ENCODE measurements around the gene PGM5. TPM values are rescaled to one million over a fixed set of nuclear protein-coding genes. Genes with fewer than 3 reads are reported as not detected.

PGM5 gene
- total and polyA plus RNA-seq, 2 experiments from 2014 or later, result 2.5 to 38.8 TPM

DNA sequence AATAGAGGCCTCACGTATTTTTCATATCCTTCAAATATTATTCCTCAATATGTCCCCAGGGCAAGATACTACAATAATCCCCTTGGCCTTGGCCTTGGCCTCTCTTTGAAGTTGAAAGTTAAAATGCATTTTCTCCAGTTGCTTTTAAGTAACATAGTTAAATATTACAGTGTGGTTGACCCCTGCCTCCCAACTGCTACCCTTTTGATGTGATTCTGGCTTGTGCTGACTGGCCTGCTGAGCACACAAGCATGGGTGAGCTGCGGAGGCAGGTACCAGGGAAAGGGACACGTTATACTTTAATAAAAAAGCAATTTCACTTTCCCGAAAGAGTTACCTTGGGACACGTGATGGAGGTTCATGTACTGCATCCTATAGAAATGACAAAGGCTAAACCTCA lies 202.1 kb downstream of the PGM5 start:
- no peak overlapping the region for H3K4me3 ChIP-seq
- no peaks in the 10 kb centered on the region for H3K9me3 ChIP-seq (ENCODE audit: low read depth)
- no peak overlapping the region for H2AFZ ChIP-seq
- no peak overlapping the region for H3K4me2 ChIP-seq
- H3K36me3 ChIP-seq (replicated peaks; ENCODE audit: insufficient read depth, low read depth), result no peaks in the 10 kb centered on the region
- no peak for DNase-seq (ENCODE audit: low spot score)
- H4K20me1 ChIP-seq (ENCODE audit: insufficient read depth, poor library complexity, severe bottlenecking), result no peaks in the 10 kb centered on the region
- H3K4me1 ChIP-seq (ENCODE audit: insufficient read depth), result peaks cover 4% of the 10 kb centered on the region
- no peaks in the 10 kb centered on the region for H3K79me2 ChIP-seq
- H3K9me2 ChIP-seq (replicated peaks; ENCODE audit: insufficient read depth), result no peaks in the 10 kb centered on the region
- WGBS (ENCODE audit: low lambda C conversion rate, missing lambda C conversion rate), result 77% methylated on average over 5 of the region's 5 CpGs
- H3K27ac ChIP-seq, result no peak overlapping the region
- peaks cover 8% of the 10 kb centered on the region for H3K27me3 ChIP-seq
- TF ChIP-seq, protein P1, sequence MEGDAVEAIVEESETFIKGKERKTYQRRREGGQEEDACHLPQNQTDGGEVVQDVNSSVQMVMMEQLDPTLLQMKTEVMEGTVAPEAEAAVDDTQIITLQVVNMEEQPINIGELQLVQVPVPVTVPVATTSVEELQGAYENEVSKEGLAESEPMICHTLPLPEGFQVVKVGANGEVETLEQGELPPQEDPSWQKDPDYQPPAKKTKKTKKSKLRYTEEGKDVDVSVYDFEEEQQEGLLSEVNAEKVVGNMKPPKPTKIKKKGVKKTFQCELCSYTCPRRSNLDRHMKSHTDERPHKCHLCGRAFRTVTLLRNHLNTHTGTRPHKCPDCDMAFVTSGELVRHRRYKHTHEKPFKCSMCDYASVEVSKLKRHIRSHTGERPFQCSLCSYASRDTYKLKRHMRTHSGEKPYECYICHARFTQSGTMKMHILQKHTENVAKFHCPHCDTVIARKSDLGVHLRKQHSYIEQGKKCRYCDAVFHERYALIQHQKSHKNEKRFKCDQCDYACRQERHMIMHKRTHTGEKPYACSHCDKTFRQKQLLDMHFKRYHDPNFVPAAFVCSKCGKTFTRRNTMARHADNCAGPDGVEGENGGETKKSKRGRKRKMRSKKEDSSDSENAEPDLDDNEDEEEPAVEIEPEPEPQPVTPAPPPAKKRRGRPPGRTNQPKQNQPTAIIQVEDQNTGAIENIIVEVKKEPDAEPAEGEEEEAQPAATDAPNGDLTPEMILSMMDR (IDR thresholded peaks at IDR 0.05; ENCODE audit: poor library complexity), result no peak
- TF ChIP-seq EZH2phosphoT487 (IDR thresholded peaks at IDR 0.05; ENCODE audit: low read depth, severe bottlenecking, unreplicated experiment) (no peak), EZH2 (IDR thresholded peaks at IDR 0.05; ENCODE audit: borderline replicate concordance) (no peak)

GRCh38 chr9:68560071-68560844 lies 203.8 kb downstream of the PGM5 start:
- Histone ChIP-seq H3K4me3 (no peak overlapping the region), H2AFZ (no peak overlapping the region), H3K36me3 (replicated peaks; ENCODE audit: insufficient read depth, low read depth) (no peaks in the 10 kb centered on the region), H3K4me1 (ENCODE audit: insufficient read depth) (peaks cover 4% of the 10 kb centered on the region), H3K79me2 (no peaks in the 10 kb centered on the region), H3K27ac (no peak overlapping the region), H3K9me3 (ENCODE audit: low read depth) (no peaks in the 10 kb centered on the region), H4K20me1 (ENCODE audit: insufficient read depth, poor library complexity, severe bottlenecking) (no peaks in the 10 kb centered on the region), H3K27me3 (peaks cover 8% of the 10 kb centered on the region), H3K9me2 (replicated peaks; ENCODE audit: insufficient read depth) (no peaks in the 10 kb centered on the region), H3K4me2 (no peak overlapping the region)
- WGBS (ENCODE audit: low lambda C conversion rate, missing lambda C conversion rate), result 54% methylated on average over 14 of the region's 14 CpGs
- TF ChIP-seq, protein P1 (IDR thresholded peaks at IDR 0.05; ENCODE audit: poor library complexity), result peak; percentile 30
- TF ChIP-seq EZH2phosphoT487 (IDR thresholded peaks at IDR 0.05; ENCODE audit: low read depth, severe bottlenecking, unreplicated experiment) (no peak), EZH2 (IDR thresholded peaks at IDR 0.05; ENCODE audit: borderline replicate concordance) (no peak)
- peak; percentile 37 for DNase-seq (ENCODE audit: low spot score)

DNA sequence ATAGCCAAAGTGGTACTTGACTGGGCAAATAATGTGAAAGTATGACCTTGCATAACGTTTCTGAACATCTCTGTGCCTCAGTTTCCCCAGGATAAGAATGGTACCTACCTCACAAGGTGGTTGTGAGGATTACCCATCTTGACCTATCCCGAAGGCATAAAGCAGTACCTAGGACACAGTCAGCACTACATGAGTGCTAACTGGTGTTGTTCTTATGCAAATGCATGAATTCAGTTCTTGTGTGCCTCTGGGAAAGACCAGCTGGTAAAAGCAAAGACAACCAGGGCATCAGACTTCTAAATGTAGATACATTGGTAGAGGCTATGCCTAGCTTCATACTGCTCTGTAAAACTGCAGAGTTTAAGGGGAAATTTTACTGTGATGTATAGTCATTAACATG lies 206.1 kb downstream of the PGM5 start:
- no peak for DNase-seq (ENCODE audit: low spot score)
- peaks cover 8% of the 10 kb centered on the region for H3K27me3 ChIP-seq
- H4K20me1 ChIP-seq (ENCODE audit: insufficient read depth, poor library complexity, severe bottlenecking), result no peaks in the 10 kb centered on the region
- WGBS (ENCODE audit: low lambda C conversion rate, missing lambda C conversion rate), result 47% methylated on average over 2 of the region's 2 CpGs
- TF ChIP-seq EZH2 (IDR thresholded peaks at IDR 0.05; ENCODE audit: borderline replicate concordance) (no peak), EZH2phosphoT487 (IDR thresholded peaks at IDR 0.05; ENCODE audit: low read depth, severe bottlenecking, unreplicated experiment) (no peak)
- TF ChIP-seq, protein P1 (IDR thresholded peaks at IDR 0.05; ENCODE audit: poor library complexity), result no peak
- no peaks in the 10 kb centered on the region for H3K79me2 ChIP-seq
- no peak overlapping the region for H2AFZ ChIP-seq
- H3K27ac ChIP-seq, result no peak overlapping the region
- H3K9me3 ChIP-seq (ENCODE audit: low read depth), result no peaks in the 10 kb centered on the region
- no peaks in the 10 kb centered on the region for H3K9me2 ChIP-seq (replicated peaks; ENCODE audit: insufficient read depth)
- peaks cover 4% of the 10 kb centered on the region for H3K4me1 ChIP-seq (ENCODE audit: insufficient read depth)
- no peaks in the 10 kb centered on the region for H3K36me3 ChIP-seq (replicated peaks; ENCODE audit: insufficient read depth, low read depth)
- no peak overlapping the region for H3K4me2 ChIP-seq
- H3K4me3 ChIP-seq, result no peak overlapping the region

Data from hepatocyte (in vitro differentiated cells).